ENCODE data around the gene TMEM179. TPM values are rescaled to one million over a fixed set of nuclear protein-coding genes. Genes with fewer than 3 reads are reported as not detected.

Gene TMEM179
- total RNA-seq, 1 experiment from 2014 or later = 11.4 TPM

DNA sequence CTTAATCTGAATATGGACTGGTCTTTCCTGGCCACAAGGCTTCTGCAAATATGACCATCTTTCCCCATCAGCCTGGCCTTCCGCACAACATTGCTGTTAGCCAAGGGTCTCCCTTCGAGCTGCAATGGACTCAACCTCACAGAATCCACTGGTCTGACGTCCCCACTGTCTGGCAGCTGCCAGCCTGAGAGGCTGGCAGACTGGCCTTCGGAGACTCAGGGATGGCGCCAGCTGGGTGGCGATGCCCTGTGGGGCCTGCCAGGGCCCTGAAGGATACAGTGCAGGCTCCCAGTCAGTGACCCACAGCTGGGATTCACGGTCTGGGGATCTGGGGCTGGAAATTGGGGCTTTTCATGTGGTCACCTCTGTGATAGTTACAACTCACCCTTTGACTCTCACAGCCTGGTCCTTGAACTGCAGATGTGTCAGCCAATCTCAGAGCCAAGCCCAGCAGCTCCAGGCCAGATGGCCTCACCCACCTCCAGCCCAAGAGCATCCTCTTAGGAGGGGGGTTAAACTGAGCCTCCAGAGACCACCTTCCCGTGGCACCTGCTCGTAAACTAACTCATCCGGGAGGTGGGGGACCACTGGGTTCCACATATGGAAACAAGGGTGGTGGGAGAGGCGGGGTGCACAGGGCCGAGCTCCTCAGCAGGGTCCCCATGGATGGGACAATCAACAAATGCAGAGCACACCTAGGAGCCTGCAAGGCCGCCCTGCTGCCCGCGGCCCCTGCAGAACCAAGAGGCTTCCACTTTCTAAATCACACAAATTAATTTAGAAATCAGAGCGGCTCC lies 46.1 kb downstream of the TMEM179 start:
- no peak overlapping the region for H2AK5ac ChIP-seq (ENCODE audit: insufficient read length, low read length)
- Mint-ChIP-seq H3K4me1 (peaks cover 2 to 3% of the 10 kb centered on the region in 2 experiments; a peak in 2 of 4 replicates), H3K36me3 (ENCODE audit: insufficient read depth in 1 of 3, low read depth in 3 of 3) (no peaks in the 10 kb centered on the region), H3K9me3 (no peaks in the 10 kb centered on the region; a peak in 1 of 5 replicates), H3K27me3 (ENCODE audit: low read depth) (peaks cover 4% of the 10 kb centered on the region), H3K4me3 (no peak overlapping the region), H3K27ac (no peak overlapping the region)
- no peak overlapping the region for H2BK5ac ChIP-seq (ENCODE audit: insufficient read length, low read length)
- no peak overlapping the region; the same call in 1 of the 2 replicates for H3K14ac ChIP-seq (ENCODE audit: insufficient read depth, low read length)
- no peak overlapping the region for H3K4me2 ChIP-seq (ENCODE audit: insufficient read depth, insufficient read length, low read length)
- H3K9ac ChIP-seq (ENCODE audit: extremely low read depth, insufficient read length, low read length) = no peak overlapping the region
- no peak overlapping the region for H3K18ac ChIP-seq (ENCODE audit: insufficient read length, low read depth, low read length)
- H4K8ac ChIP-seq (replicated peaks; ENCODE audit: insufficient read length, low read depth, low read length) = no peak overlapping the region
- no peak overlapping the region for H3K56ac ChIP-seq (ENCODE audit: insufficient read length, low read depth, low read length)
- no peak overlapping the region for H2AFZ ChIP-seq (ENCODE audit: low read length)
- no peaks in the 10 kb centered on the region for H3K79me1 ChIP-seq (ENCODE audit: insufficient read depth, low read depth, low read length, poor library complexity, severe bottlenecking)
- H4K5ac ChIP-seq (ENCODE audit: insufficient read length, low read depth, low read length) = no peak overlapping the region
- no peak overlapping the region for H3K27ac ChIP-seq (ENCODE audit: insufficient read length, low read depth, low read length)
- TF ChIP-seq, protein P1, sequence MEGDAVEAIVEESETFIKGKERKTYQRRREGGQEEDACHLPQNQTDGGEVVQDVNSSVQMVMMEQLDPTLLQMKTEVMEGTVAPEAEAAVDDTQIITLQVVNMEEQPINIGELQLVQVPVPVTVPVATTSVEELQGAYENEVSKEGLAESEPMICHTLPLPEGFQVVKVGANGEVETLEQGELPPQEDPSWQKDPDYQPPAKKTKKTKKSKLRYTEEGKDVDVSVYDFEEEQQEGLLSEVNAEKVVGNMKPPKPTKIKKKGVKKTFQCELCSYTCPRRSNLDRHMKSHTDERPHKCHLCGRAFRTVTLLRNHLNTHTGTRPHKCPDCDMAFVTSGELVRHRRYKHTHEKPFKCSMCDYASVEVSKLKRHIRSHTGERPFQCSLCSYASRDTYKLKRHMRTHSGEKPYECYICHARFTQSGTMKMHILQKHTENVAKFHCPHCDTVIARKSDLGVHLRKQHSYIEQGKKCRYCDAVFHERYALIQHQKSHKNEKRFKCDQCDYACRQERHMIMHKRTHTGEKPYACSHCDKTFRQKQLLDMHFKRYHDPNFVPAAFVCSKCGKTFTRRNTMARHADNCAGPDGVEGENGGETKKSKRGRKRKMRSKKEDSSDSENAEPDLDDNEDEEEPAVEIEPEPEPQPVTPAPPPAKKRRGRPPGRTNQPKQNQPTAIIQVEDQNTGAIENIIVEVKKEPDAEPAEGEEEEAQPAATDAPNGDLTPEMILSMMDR (conservative IDR thresholded peaks at IDR 0.05) = no peak
- H2BK120ac ChIP-seq (ENCODE audit: low read depth, low read length, poor library complexity, severe bottlenecking) = no peak overlapping the region
- H3K27me3 ChIP-seq (ENCODE audit: insufficient read depth, low read length) = no peaks in the 10 kb centered on the region
- DNase-seq = no peak
- no peaks in the 10 kb centered on the region for H4K20me1 ChIP-seq (ENCODE audit: control insufficient read depth, insufficient read depth, insufficient read length)
- no peak overlapping the region for H3K23ac ChIP-seq (ENCODE audit: insufficient read length, low read depth, low read length)
- H3K23me2 ChIP-seq (ENCODE audit: insufficient read length, low read depth, low read length, poor library complexity, severe bottlenecking) = no peaks in the 10 kb centered on the region
- H2BK20ac ChIP-seq (ENCODE audit: low read depth, low read length, poor library complexity, severe bottlenecking) = no peak overlapping the region
- H3K9me3 ChIP-seq (ENCODE audit: control insufficient read depth, low read depth, low read length) = no peaks in the 10 kb centered on the region
- no peak overlapping the region for H4K91ac ChIP-seq (ENCODE audit: insufficient read length, low read depth, low read length)
- no peaks in the 10 kb centered on the region for H3K4me1 ChIP-seq (ENCODE audit: insufficient read depth, low read length)
- no peak overlapping the region for H3K4ac ChIP-seq (ENCODE audit: low read depth, low read length)
- no peaks in the 10 kb centered on the region for H3K79me2 ChIP-seq (ENCODE audit: insufficient read depth, low read length)
- no peak overlapping the region for H2BK15ac ChIP-seq (ENCODE audit: low read depth, low read length)
- no CpG with 5 or more reads among the region's 16 CpGs for WGBS (ENCODE audit: extremely low coverage, insufficient read length, low lambda C conversion rate)
- no peak overlapping the region for H3T11ph ChIP-seq (ENCODE audit: low read length)
- H2BK12ac ChIP-seq (ENCODE audit: insufficient read length, low read depth, low read length) = no peak overlapping the region

Measured in H9 (cell line).